ENCODE measurements around the gene GNG12. TPM values are rescaled to one million over a fixed set of nuclear protein-coding genes. Genes with fewer than 3 reads are reported as not detected.
A peak's percentile ranks its signal among the peaks of the same experiment; 100 is the strongest.

GNG12 gene
- total RNA-seq, 1 experiment from 2014 or later, result 32.1 TPM

GRCh38 chr1:67754526-67754920 lies 78.7 kb downstream of the GNG12 start:
- no peak for DNase-seq (ENCODE audit: low spot score)

DNA sequence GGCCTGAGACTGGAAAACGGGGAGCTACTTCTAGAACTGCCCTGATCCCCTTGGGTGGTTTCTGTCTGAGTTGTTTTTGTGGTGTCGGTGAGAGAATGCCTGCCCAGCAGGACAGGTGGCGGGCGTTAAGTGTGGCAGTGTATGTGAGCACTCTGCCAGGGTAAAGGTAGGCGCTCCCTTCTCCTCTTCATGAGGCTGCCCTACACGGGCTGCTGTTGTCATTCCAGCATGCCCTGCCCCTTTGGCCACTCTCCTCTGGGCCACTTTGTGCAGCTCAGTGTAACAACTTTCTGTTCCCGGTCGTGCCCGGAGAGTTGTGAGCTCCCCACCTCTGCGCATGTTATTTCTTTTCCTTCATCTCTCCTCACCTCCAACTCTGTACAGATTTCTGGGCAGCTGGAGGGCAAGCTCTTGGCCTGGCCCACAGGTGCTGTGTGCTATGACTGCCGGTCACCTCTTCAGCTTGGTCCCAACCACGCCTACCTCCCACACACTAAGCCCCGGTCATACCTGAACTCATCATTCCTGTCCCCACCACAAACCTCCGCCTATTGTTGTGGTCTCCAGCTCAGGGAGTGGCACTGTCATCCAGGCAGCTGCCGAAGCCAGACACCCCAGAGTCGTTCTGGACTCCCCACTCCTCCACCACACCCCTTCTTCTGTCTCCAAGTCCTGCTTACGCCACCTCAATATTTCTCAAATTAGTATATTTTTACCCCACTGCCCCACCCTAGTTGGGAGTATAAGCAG lies 79.3 kb downstream of the GNG12 start:
- peak; percentile 30 for DNase-seq (ENCODE audit: low spot score)

GRCh38 chr1:67752306-67752705 lies 81.0 kb downstream of the GNG12 start:
- DNase-seq (ENCODE audit: low spot score), result no peak

- no peak for DNase-seq (ENCODE audit: low spot score)
Observed at GRCh38 chr1:67750691-67751054, 82.6 kb downstream of the GNG12 start.

DNA sequence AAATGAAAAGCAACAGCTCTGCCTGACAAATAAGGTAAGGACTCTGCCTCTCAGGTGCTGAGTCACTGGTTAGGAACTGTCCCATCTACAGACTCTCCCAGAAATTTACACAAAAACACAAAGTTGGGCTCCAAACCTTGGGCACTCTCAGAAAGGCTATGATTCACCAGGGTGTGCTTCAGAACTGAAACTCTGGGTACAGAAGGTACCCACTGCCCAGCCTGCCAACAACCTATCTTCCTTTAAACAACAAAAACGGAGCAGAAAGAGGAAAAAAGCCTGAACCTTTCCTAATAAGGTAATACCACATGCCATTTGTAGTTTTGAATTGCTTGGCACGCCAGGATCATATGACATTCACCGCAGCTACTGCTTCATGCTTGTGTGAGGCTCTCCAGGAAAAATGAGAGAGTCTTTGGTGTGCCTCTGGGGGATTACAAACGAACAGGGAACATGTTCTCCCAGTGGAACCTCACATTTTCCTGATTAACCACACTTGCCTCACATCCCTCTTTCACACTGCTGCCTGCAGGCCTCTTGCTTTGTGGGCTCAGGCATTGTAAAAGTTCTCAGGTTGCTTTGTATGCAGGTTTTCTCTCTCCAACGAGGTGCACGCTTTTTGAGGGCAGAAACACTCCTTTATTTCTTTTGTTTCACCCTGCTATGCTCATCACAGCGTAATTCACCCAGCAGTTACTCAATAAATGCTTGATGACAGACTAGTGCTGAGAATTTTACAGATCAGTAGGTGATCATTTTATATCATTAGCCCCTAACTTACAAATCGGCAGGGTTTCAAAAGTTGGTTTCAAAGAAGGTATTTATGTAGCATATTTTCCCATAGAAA lies 83.2 kb downstream of the GNG12 start:
- DNase-seq (ENCODE audit: low spot score), result peak; percentile 72

DNA sequence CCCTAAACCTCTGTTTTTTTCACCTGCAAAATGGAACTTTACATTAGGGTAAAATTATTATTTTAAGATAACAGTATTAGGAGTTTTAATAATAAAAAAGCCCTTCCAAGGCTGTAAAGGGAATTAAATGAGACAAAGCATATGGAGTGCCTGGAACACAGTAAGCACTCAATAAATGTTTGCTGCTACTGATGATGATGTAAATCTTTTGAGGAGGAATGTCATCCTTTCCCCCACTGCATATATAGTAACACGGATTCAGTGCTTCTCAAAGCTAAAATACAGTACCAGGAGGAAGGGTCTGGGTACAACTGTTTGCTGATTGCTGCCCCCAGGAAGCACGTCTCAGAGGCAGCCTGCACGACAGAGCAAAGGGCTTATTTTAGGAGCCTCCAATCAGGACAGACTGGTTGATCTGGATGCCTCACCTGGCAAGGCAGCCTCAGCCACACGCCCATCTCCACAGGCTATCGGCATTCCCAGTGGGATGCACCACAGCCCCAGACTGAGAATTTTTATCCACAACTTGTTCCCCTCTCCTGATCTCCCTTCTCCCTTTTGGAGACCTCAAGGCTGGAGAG lies 83.9 kb downstream of the GNG12 start:
- DNase-seq (ENCODE audit: low spot score), result no peak

- peak; percentile 59 for DNase-seq (ENCODE audit: low spot score)
Observed at GRCh38 chr1:67748630-67749029, 84.6 kb downstream of the GNG12 start.

- no peak for DNase-seq (ENCODE audit: low spot score)
Observed at GRCh38 chr1:67747671-67748546, 85.4 kb downstream of the GNG12 start.

GRCh38 chr1:67745875-67746698 lies 87.2 kb downstream of the GNG12 start:
- DNase-seq (ENCODE audit: low spot score), result peak; percentile 28

- DNase-seq (ENCODE audit: low spot score), result no peak
Observed at GRCh38 chr1:67743072-67743725, 90.1 kb downstream of the GNG12 start.

DNA sequence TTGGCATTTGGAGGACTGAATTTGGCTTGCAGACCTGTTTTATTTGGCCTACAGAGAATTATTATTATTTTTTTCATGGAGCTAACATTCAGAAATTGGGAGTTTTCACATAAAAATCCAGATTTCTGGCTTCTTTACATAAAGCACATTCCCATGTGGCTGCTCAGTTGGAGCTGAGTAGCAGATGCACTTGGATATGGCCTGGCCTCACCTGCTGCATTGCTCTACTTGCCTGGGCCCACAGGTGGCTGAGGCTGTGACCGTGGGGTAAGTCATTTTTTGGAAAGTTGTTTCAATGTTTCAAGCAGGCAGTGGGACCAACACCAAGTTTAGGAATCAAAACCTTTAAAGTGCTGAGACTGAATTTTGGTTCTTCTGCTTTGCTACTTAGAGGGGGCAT lies 91.5 kb downstream of the GNG12 start:
- DNase-seq (ENCODE audit: low spot score), result no peak

DNA sequence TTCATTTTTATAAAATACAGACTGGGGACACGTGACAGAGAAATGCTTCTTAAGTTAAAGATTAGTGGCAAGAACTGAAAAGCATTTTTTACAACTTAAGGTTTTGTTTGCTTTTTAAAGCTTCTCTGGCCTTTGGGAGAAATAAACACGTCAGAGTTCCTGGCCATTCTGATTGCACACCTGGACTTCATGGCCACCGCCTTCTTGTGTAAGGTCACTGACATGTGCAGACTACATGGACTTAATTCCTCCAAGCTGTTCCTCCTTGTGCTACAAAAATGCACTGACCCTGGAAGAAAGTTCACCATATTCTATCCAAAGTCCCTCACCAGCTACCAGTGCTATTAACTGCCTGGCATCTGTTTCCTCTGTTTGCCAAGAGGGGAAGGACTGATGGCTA lies 92.1 kb downstream of the GNG12 start:
- DNase-seq (ENCODE audit: low spot score), result no peak

GRCh38 chr1:67740543-67740942 lies 92.7 kb downstream of the GNG12 start:
- DNase-seq (ENCODE audit: low spot score), result no peak

DNA sequence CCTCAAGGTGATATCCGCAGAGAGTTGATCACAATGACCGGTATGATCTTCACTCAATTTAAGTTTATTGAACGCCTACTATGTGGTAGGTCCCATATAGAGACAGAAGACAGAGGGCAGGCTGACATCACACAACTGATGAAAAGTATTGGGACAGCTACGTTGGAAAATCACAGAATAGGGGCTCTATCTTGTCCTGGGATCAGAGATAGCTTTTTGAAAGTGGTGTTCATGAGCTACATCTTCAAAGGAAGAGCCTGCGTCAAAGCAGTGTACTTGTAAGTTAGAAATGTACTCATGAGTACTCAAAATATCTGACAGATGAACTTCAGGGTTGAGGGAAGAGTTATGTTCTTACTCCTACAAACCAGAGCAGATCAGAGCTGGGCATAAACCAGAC lies 93.9 kb downstream of the GNG12 start:
- no peak for DNase-seq (ENCODE audit: low spot score)

- DNase-seq (ENCODE audit: low spot score), result no peak
Observed at GRCh38 chr1:67738401-67738800, 94.9 kb downstream of the GNG12 start.

GRCh38 chr1:67737875-67738274 lies 95.4 kb downstream of the GNG12 start:
- no peak for DNase-seq (ENCODE audit: low spot score)

DNA sequence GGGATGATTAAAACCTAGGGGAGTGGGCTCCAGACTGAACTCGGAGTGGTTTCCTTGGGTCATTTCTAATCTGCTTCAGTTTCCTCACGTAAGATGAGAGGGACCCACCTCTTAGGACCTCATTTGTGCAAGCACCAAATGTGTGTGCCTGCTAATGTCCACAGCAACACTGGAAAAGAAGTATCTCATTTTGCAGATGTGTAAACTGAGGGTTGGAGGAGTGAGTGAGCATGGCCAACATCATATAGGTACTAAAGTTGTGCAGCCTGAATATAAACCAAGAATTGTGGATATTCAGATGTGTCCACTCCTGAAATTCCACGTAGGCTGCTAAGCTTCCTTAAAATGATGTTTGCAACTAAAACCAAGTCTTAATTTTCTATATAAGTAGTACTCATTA lies 96.5 kb downstream of the GNG12 start:
- no peak for DNase-seq (ENCODE audit: low spot score)

GRCh38 chr1:67735806-67736627 lies 97.2 kb downstream of the GNG12 start:
- DNase-seq (ENCODE audit: low spot score), result peak; percentile 80

DNA sequence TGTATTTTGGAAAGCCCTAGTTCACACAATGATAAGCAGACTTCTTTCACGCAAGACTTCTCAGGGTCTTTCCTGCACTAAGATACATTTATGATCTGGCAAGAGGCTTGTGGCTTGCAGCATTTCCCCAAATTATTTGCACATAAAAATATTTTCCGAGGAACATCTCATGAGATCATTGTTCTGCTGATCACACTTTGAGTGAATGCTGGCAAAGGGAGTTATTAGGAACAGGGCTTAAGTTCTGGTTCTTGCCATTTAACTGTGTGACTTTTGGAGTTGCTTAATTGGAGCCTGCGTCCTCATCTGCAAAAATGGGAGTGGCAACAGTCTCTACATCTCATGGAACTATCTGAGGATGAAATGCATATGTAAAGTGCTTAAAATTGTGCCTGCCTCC lies 98.1 kb downstream of the GNG12 start:
- no peak for DNase-seq (ENCODE audit: low spot score)

Measured in HT-29 (cell line).